HG02678 (cell line): Measurements from ENCODE around the gene SVOP.

ENCODE experiments used
- ATAC-seq: cut with Tn5 transposase; IDR thresholded peaks from one replicate; pipeline ENCODE4 v1.9.1; 2021; ENCODE audit warnings: mild to moderate bottlenecking, moderate library complexity; ENCODE audit not compliant: unreplicated experiment

Gene SVOP

DNA sequence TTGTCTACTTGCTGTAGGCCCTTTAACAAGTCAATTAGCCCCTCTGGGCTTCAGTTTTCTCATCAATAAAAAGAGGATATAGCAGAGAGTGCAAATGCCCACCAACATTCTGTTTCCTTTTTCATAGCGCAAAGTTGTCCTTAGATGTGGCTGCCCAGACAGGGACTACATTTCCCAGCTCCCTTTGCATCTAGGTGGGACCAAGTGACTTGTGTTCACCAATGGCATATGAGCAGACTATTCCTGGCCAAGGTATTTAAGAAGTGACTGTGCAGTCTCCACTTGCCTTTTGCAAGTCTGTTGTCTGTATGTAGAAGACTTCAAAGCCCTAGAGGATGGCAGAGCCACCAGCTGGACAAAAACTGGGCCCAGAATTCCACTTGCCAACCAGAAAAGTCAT is 81.3 kb downstream of the SVOP start:
- ATAC-seq, result no peak

DNA sequence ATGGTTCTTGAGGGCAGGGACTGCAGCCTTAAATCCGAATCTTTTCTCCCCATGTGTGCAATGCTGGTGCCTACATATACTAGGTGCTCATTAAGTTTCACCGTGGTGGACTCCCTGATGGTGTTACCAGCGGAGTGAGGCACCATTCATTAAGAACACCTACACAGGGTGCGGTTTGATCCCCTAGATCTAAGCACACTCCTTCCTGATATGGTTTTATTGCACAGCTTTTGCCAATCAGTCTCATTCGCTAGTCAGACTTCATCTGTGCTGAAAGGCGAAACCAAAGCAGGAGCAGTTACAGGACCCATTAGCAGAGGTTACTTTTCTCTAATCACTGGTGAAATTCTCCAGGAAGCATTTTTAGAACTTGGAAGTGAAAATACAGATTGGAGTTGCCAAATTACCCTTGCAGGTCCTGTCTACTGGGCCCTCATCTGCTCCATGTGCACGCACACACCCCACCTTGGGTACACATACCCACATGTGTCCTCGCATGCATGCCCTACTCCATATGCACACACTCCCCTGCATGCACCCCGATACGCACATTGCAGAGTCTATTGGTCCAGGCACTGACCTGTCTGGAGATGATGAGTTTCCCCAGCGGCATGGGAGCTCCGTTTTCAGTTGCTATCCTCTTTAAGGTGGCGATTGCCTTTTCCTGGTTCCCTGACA is 82.5 kb downstream of the SVOP start:
- ATAC-seq, result no peak

DNA sequence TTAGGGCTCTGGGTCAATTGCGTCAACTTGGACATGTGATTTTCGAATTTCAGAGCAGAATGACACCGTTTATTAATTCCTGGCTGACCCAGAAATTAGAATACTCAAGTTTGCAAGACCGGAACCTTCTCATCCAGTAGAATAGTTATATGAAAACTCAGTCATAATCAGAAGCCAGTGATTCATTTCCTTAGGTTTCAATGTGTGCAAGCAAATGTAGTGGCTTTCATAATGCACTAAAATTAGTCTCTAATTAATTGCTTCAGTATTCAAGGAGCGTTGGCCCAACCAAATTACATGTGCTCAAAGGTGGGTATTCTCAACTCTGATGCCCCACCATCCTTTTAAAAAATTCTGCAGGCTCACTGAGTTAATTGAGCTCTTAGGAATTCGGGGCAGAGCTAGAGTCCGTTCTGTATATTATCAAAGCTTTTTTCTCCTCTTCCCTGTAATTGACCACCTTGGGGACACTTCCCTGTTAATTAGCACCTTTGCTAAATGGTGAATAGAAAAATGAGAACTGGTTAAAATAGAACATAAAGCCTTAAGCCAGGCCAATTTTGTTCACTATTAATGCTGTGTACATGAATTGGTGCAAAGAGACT is 85.6 kb downstream of the SVOP start:
- no peak for ATAC-seq

DNA sequence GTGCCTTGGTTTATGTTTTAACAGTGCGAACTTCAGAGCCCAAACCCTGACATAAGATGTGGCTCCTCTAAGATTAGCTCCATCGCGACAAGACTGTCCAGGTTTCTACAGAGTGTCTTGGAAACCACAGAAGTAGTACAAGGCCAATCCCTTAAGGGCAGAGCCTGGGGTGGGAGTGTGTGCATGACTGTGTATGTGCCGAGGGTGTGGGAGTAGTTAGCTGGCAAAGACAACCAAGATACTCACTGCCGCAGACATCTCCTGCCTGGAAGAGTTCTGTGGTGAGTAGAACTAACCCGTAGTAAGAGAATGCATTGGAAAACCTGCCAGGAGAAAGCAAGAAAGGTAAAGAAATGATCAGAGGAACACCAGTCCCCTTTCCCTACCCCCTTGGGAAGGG is 86.9 kb downstream of the SVOP start:
- no peak for ATAC-seq

DNA sequence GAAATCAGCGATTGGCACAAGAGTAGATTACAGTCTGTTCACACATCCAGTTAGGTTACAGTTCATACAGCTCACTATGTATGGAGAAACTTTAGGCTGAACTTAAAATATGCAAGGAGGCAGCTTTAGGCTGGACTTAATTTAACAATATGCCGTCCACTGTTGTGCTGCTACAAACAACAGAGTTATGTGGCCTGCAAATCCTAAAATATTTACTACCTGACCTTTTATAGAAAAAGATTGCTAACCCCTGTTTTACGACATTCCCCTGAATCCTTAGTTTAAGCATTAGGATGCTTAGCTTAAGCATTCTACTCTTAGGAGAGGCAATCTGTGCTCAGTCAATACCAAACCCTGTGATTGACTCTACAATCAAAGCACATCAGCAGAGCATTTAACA is 90.1 kb downstream of the SVOP start:
- ATAC-seq, result no peak

DNA sequence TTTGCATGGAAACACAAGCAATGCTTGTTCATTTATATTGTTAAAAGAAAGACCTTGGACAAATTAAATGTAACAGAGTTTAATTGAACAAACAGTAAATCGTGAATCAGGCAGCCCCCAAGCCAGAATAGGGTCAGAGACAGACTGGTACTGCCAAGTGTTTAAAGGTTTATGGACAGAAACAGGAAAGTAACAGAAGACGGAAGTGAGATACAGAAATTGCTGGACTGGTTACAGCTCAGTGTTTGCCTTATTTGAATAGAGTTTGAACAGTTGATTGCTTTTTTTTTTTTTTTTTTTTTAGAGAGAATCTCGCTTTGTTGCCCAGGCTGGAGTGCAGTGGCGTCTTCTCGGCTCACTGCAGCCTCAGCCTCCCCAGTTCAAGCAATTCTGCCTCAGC is 90.7 kb downstream of the SVOP start:
- ATAC-seq, result peak; percentile 81

DNA sequence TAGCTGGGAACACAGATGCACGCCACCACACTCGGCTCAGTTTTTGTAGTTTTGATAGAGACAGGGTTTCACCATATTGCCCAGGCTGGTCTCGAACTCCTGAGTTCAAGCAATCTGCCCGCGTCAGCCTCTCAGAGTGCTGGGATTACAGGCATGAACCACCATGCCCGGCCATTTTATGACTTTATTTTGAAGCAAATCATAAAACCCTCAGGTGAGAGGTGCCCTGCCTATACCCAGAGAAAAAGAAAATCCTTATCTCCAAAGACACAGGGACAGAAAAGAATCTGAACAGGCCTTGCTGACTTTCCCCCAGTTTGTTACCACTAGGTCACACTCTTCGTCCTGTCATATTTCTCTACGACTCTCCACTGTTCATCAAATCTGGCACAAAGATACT is 92.2 kb downstream of the SVOP start:
- ATAC-seq, result no peak

DNA sequence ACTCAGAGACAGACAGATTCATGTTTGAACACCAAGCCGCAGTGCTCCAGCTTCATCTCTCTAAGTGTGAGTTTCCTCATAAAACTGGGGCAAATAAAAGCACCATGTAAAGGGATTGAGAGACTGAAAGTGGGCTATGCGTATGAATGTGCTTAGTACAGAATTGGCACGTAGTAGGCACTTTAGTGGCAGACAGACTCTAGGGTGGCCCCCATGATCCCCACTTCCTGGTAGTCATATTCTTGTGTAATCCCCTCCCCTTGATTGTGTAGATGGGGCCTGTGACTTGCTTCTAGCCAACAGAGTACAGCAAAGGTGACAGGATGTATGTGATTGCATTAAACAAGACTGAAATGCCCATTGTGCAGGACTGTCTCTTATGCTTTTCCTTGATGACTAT is 98.0 kb downstream of the SVOP start:
- no peak for ATAC-seq

DNA sequence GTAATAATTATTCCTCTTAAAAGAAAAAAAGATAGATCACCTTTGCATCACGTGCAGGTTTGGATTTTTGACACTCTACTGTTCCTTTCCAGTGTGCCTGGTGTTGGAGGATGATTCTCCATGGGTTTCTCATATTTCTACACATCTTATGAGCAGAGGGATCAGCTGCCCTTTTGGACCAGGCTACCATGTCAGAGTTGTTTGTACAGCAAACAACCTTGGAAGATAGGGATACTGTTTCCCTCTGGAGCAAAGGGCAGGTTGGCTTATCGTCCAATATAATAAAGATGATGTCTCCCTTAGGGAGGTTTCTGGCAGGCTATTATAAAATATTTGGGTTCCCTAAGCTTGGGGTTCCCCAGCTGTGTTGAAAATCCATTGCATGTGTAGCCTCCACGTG is 98.9 kb downstream of the SVOP start:
- ATAC-seq, result no peak

DNA sequence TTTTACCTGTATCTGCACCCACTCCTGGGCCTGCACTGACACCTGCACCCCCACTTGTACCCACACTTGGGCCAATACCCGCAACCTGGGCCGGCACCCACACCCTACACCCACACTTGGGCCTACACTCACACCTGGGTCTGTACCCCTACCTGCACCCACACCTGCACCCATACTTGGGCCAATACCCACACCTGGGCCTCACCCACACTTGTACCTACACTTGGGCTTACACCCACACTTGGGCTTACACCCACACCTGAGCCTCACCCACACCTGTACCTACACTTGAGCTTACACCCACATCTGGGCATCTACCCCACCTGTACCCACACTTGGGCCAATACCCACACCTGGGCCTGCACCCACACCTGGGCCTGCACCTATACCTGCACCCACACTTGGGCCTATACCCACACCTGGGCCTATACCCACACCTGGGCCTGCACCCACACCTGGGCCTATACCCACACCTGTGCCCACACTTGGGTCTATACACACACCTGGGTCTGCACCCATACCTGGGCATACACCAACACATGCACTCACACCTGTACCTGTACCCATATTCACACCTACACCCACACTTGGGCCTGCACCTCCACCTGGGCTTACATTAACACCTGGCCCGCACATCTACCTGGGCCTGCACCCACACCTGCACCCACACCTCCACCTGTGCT is 101.8 kb downstream of the SVOP start:
- ATAC-seq, result no peak

DNA sequence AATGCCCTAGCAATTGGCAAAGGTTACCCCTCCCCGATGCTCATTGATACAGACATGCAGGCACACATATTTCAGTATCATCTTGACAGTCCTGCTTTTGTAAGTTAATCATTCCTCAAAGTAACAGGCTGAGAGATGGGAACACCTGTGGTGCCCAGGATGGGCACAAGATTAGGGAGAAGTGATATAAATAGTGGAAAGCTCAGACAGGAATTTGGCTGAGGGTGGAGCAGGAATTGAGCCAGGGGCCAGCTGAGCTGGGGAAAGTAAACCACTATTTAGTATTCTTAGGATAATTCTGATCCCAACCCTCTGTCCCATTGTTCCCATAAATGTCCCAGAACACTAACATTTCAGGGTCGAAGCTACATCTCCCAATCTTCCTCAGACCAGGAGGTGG is 102.7 kb downstream of the SVOP start:
- ATAC-seq, result no peak

DNA sequence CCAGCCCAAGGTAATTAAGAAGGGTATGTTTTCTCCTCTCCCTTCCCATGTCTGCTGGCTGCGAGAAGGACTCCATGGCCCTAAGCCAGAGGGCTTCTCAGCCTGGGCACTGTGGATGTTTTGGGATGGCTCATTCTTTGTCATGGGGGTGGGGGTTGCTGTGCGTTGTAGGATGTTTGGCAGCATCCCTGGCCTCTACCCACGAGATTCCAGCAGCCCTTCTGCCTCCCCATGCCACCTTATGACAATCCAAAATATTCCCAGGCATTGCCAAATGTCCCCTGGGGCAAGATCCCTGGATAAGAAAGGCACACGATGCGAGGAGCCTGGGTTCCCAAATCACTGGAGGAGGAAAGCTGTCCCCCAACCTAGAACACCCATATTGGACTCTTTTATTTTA is 104.5 kb downstream of the SVOP start:
- no peak for ATAC-seq

DNA sequence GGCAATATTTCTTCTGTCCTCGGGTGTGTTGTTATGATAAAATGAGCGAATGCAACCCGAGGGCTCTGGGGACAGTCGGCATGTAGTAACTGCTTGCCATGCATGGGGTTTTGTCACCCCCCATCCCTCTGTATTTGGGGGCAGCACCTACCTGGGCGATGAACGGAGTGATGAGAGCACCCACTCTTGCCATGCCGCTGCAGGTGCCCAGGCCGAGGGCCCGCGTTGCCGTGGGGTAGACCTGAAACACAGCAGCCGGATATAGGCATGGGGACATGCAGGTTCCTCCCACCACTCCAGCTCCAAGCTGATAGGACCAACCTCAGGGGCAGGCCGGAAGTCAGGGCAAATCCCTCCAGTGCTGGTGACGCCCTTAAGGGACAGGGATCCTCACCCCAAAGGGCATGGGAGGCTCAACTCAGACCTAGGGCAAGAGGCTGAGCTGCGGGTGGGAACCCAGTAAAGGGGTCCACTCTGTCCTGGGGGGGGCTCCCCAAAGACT is 105.2 kb downstream of the SVOP start:
- ATAC-seq, result no peak

DNA sequence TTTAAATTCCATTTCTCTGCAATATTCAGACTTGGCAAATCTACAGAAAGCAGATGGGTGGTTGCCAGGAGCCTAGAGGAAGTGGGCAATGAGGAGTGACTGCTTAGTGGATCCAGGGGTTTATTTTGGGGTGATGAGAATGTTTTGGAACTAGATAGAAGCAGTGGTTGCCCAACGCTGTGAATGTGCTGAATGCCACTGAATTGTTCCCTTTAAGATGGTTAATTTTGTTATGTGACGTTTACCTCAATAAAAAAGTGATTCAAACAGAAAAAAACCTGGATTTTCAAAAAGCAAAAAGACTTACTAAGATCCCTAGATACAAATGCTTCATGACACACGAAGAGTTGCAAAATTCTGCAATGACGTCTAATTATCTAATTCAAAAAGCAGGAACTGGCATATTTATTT is 106.7 kb downstream of the SVOP start:
- no peak for ATAC-seq

DNA sequence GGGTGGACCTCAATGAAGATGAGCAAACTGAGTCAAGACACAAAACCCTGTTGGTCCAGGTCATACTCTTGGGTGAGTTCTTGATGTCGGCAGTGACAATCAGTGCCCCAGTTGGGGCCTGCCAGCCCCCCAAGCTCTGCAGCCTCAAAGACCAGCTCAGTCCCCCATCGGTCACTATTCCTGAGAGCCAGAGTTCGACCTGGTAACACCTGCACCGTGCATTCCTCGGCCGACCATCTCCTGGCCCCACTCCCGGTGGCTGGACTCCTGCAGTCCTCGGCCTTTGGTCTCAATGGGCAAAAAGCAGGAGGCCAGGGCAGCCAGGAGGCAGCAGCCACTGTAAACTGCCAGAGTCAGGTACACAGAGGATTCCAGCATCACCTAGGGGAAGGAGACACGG is 108.5 kb downstream of the SVOP start:
- ATAC-seq, result no peak

DNA sequence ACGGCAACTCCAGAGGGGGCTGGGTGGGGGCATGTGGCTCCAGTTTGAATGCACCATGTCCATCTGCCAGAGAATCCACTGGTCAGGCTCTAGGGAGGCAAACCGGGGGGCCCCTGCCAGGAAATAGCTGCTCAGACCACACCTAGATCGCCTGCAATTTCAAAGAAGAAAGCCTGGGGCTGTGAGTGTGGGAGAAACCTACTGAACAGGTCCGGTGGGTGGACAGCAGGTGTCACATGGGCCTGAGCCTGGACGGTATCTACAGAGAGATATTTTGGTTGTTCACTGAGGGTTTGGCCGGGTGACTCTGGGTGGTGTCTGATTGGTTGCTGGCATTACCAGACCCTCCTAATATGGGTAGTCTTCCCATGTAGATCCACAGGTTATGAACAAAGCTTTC is 109.0 kb downstream of the SVOP start:
- ATAC-seq, result no peak

DNA sequence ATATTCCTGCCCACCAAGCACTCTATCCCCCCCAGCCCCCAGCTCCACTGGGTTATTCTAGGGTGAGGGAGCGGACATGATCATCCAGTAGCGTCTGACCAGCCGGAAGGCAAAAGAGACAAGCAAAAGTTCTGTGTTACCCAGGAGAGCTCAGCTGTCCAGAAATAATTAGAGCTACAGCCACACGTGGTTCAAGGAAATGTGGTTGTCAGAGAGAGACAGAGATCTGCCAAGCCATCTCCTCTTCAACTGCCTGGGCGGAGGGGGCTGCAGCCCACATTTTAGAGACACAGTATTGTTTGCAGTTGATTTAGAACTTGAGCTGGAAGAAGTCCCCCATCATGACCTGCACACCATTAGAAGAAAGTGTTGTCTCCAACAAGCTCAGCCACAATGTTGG is 110.5 kb downstream of the SVOP start:
- ATAC-seq, result no peak

DNA sequence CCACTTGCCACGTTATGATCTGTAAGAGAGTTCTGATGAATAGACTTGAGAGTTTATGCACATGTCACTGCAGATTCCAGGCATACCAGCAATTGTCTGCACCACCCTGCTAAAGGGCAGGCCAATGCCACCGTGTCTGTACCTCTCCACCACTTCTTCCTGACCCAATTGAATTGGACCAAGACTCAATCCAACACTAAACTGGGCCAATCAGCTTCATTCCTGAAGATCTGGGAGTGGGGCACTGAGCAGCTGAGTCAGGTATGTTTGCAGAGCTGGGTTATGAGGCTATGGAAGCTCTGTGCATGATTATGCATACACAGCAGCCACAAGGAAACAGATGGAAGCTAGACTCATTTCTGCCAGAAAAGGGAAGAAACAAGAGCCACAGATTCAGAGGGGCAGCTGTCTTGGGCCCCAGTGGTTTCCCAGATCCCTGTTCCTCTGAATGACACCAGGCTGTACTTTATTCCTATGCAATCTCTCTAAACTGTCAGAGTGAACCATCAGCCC is 113.0 kb downstream of the SVOP start:
- no peak for ATAC-seq

DNA sequence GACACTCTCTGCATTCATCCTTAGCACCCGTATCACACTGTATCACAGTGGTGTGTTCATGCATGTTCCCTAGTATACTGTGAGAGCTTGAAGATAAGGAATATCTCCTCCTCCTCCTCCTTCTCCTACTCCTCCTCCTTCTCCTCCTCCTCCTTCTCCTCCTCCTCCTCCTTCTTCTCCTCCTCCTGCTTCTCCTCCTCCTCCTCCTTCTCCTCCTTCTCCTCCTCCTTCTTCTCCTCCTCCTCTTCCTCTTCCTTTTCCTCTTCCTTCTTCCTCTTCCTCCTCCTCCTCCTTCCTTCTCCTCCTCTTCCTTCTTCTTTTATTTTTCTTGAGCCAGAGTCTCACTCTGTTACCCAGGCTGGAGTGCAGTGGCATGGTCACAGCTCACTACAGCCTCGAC is 113.9 kb downstream of the SVOP start:
- no peak for ATAC-seq

DNA sequence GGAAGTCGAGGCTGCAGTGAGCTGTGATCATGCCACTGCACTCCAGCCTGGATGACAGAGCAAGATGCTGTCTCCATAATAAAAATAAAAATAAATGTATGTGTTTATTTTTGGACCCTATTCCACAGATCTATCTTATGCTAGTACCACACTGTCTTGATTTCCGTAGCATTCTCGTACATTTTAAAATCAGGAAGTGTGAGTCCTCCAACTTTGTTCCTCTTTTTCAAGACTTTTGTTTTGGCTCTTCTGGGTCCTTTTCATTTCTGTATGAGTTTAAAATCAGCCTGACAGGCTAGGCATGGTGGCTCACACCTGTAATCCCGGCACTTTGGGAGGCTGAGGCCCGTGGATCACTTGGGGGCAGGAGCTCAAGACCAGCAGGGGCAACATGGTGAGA is 115.1 kb downstream of the SVOP start:
- ATAC-seq, result no peak

DNA sequence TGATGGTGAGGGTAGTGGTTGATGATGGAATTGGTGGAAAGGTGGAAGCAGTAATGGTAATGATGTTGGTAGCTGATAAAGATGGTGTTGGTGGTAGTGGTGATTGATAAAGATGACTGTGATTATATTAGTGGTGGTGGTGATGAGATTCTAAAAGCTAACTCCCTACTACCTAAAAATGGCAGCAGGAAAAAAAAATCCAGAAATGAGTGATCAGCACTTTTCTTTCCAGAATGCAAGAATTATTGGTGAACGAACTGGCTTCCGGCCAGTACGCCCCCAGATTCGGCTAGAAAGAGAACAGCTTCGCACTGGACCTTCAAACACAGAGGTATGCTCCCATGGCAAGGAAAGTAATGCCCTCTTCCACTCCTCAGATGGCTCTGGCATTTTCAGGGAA is 121.7 kb downstream of the SVOP start:
- no peak for ATAC-seq

DNA sequence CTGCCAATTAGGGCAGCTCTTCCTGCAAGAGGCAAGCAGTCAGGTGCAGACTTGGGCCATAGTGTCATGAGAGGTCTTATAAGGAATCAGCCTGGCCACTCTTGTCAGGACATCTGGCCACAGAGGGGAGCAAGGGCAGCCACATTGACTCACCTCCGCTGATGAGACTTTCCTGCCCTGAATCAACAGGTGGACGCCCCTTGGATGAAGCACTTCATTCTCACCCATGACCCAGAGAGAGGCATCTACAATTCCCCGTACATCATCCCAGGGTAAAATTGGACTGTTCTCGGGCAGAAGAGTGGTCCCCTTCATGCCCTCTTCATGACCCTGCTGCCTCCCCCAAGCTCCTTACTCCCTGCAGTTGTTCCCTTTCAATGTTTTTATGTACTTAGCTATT is 124.1 kb downstream of the SVOP start:
- no peak for ATAC-seq
